SU-DHL-6 (cell line): ENCODE results near the gene LEMD2.
A peak's percentile ranks its signal among the peaks of the same experiment; 100 is the strongest.

Experiments used
- H2AFZ ChIP-seq: fragments of 200-600 bp; sonication (generic); 2 replicates; pipeline ENCODE4 v1.6.1; 2014; ENCODE audit warnings: low read depth, mild to moderate bottlenecking, moderate library complexity, mixed read lengths, antibody characterized with exemption, low read length; ENCODE audit not compliant: severe bottlenecking
- H3F3A ChIP-seq: fragments of 200-600 bp; shearing (Covaris generic); 2 replicates; pipeline ENCODE4 v1.6.0; 2016; ENCODE audit warnings: antibody characterized with exemption, mild to moderate bottlenecking; ENCODE audit not compliant: insufficient read depth
- H3K27ac ChIP-seq: fragments of 200-600 bp; sonication (generic); 2 replicates; pipeline ENCODE4 v1.5.1; 2016; ENCODE audit warnings: low read depth, mild to moderate bottlenecking, low read length, moderate library complexity, mixed read lengths
- H3K27me3 ChIP-seq: fragments of 200-600 bp; sonication (generic), shearing (Covaris generic); 2 replicates; pipeline ENCODE4 v1.6.0; 2014; ENCODE audit warnings: mild to moderate bottlenecking, low read length
- H3K36me3 ChIP-seq: fragments of 200-600 bp; sonication (generic); 2 replicates; pipeline ENCODE4 v1.6.1; 2014; ENCODE audit warnings: mild to moderate bottlenecking, low read length, mixed read lengths
- H3K4me2 ChIP-seq: fragments of 300-600, 200-600 bp; shearing (Covaris generic), sonication (generic); 2 replicates; pipeline ENCODE4 v1.6.0; 2014; ENCODE audit warnings: low read length, low read depth, mild to moderate bottlenecking; ENCODE audit not compliant: poor library complexity, severe bottlenecking
- H3K4me3 ChIP-seq: fragments of 200-600 bp; sonication (generic); 2 replicates; pipeline ENCODE4 v1.5.1; 2014; ENCODE audit warnings: antibody characterized with exemption, low read length, mild to moderate bottlenecking, mixed read lengths; ENCODE audit not compliant: insufficient read depth, poor library complexity, severe bottlenecking
- H3K79me2 ChIP-seq: fragments of 200-600 bp; sonication (generic); 2 replicates; pipeline ENCODE4 v1.6.1; 2014; ENCODE audit warnings: mild to moderate bottlenecking, low read length, moderate library complexity; ENCODE audit not compliant: insufficient read depth
- H3K9ac ChIP-seq: fragments of 200-600 bp; sonication (generic); 2 replicates; pipeline ENCODE4 v1.7.0; 2014; ENCODE audit warnings: mild to moderate bottlenecking, low read length
- H3K9me2 ChIP-seq: fragments of 200-600 bp; sonication (generic); replicated peaks from 2 replicates; pipeline ENCODE4 v1.6.1; 2014; ENCODE audit warnings: low read length; ENCODE audit not compliant: insufficient read depth
- H3K9me3 ChIP-seq: fragments of 200-600 bp; sonication (generic); 2 replicates; pipeline ENCODE4 v1.6.1; 2014; ENCODE audit warnings: low read length, mixed read lengths; ENCODE audit not compliant: insufficient read depth
- H4K20me1 ChIP-seq: fragments of 200-600 bp; sonication (generic); 2 replicates; pipeline ENCODE4 v1.6.1; 2014; ENCODE audit warnings: low read depth, mild to moderate bottlenecking, antibody characterized with exemption, low read length, moderate library complexity, mixed read lengths
- CTCF ChIP-seq: fragments of 200-600 bp; sonication (generic); IDR thresholded peaks from one replicate; pipeline ENCODE4 v1.5.1; 2017; ENCODE audit warnings: antibody characterized with exemption, mild to moderate bottlenecking, low read length, moderate library complexity; ENCODE audit not compliant: insufficient read depth, poor library complexity, severe bottlenecking
- EZH2phosphoT487 ChIP-seq: fragments of 200-600 bp; sonication (generic), shearing (Covaris generic); conservative IDR thresholded peaks from 2 replicates; pipeline ENCODE4 v1.6.1; 2018; ENCODE audit warnings: mild to moderate bottlenecking, antibody characterized with exemption, low read length, moderate library complexity, mixed read lengths

The LEMD2 gene

GRCh38 chr6:33745548-33745947 lies 43.4 kb downstream of the LEMD2 start:
- TF ChIP-seq CTCF (no peak), EZH2phosphoT487 (no peak)
- Histone ChIP-seq H3K9ac (no peak overlapping the region), H3F3A (no peaks in the 10 kb centered on the region), H3K9me2 (no peaks in the 10 kb centered on the region), H3K27me3 (no peaks in the 10 kb centered on the region), H3K4me3 (no peak overlapping the region), H4K20me1 (no peaks in the 10 kb centered on the region; the same call in 1 of the 2 replicates), H3K9me3 (no peaks in the 10 kb centered on the region), H3K4me2 (no peak overlapping the region), H3K36me3 (no peaks in the 10 kb centered on the region), H3K79me2 (no peaks in the 10 kb centered on the region), H3K27ac (no peak overlapping the region), H2AFZ (no peak overlapping the region)

GRCh38 chr6:33744895-33745546 lies 43.9 kb downstream of the LEMD2 start:
- Histone ChIP-seq H2AFZ (no peak overlapping the region), H3K4me2 (no peak overlapping the region), H3K4me3 (no peak overlapping the region), H3K9ac (no peak overlapping the region), H3K9me3 (no peaks in the 10 kb centered on the region), H4K20me1 (no peaks in the 10 kb centered on the region), H3K36me3 (no peaks in the 10 kb centered on the region), H3K27me3 (no peaks in the 10 kb centered on the region), H3F3A (no peaks in the 10 kb centered on the region), H3K27ac (no peak overlapping the region), H3K9me2 (no peaks in the 10 kb centered on the region), H3K79me2 (no peaks in the 10 kb centered on the region)
- TF ChIP-seq EZH2phosphoT487 (no peak), CTCF (no peak)

GRCh38 chr6:33744001-33744848 lies 44.7 kb downstream of the LEMD2 start:
- Histone ChIP-seq H3K4me2 (no peak overlapping the region), H3K36me3 (no peaks in the 10 kb centered on the region), H3K9me2 (no peaks in the 10 kb centered on the region), H3K79me2 (no peaks in the 10 kb centered on the region), H3K9me3 (no peaks in the 10 kb centered on the region), H3K27ac (no peak overlapping the region), H2AFZ (no peak overlapping the region), H3K9ac (no peak overlapping the region), H3K4me3 (no peak overlapping the region), H3F3A (no peaks in the 10 kb centered on the region), H3K27me3 (no peaks in the 10 kb centered on the region), H4K20me1 (no peaks in the 10 kb centered on the region)
- no peak for TF ChIP-seq EZH2phosphoT487
- TF ChIP-seq CTCF, result peak; percentile 99
